H9 (cell line): ENCODE data around the gene ASIC3. TPM values are rescaled to one million over a fixed set of nuclear protein-coding genes. Genes with fewer than 3 reads are reported as not detected.

ENCODE experiments used
- DNase-seq: peaks from one replicate; pipeline ENCODE4 v3.0.0-alpha.2; 2017
- H2AFZ ChIP-seq: one replicate; pipeline ENCODE4 v1.6.1; 2013; ENCODE audit warnings: mild to moderate bottlenecking, low read length, control low read depth, moderate library complexity
- H2AK5ac ChIP-seq: 2 replicates; pipeline ENCODE4 v1.6.1; 2013; ENCODE audit warnings: low read length, control low read depth, mixed read lengths; ENCODE audit not compliant: insufficient read length
- H2BK120ac ChIP-seq: one replicate; pipeline ENCODE4 v1.6.1; 2013; ENCODE audit warnings: low read depth, mild to moderate bottlenecking, low read length, control low read depth, inconsistent platforms; ENCODE audit not compliant: poor library complexity, severe bottlenecking
- H2BK12ac ChIP-seq: 2 replicates; pipeline ENCODE4 v1.6.1; 2013; ENCODE audit warnings: low read length, control low read depth, mixed read lengths, low read depth; ENCODE audit not compliant: insufficient read length
- H2BK15ac ChIP-seq: 2 replicates; pipeline ENCODE4 v1.6.1; 2013; ENCODE audit warnings: low read depth, low read length, control low read depth
- H2BK20ac ChIP-seq: one replicate; pipeline ENCODE4 v1.6.1; 2013; ENCODE audit warnings: low read depth, mild to moderate bottlenecking, low read length, control low read depth, inconsistent platforms; ENCODE audit not compliant: poor library complexity, severe bottlenecking
- H2BK5ac ChIP-seq: 2 replicates; pipeline ENCODE4 v1.6.1; 2013; ENCODE audit warnings: low read length, control low read depth, mixed read lengths; ENCODE audit not compliant: insufficient read length
- H3K14ac ChIP-seq: 2 replicates; pipeline ENCODE4 v1.6.1; 2013; ENCODE audit warnings: low read length, control low read depth; ENCODE audit not compliant: insufficient read depth
- H3K18ac ChIP-seq: 2 replicates; pipeline ENCODE4 v1.6.1; 2013; ENCODE audit warnings: low read depth, mild to moderate bottlenecking, mixed read lengths, low read length, control low read depth; ENCODE audit not compliant: insufficient read length
- H3K23ac ChIP-seq: 2 replicates; pipeline ENCODE4 v1.6.1; 2013; ENCODE audit warnings: low read length, control low read depth, mixed read lengths, low read depth; ENCODE audit not compliant: insufficient read length
- H3K23me2 ChIP-seq: 2 replicates; pipeline ENCODE4 v1.6.1; 2013; ENCODE audit warnings: low read depth, mild to moderate bottlenecking, mixed read lengths, low read length, control low read depth; ENCODE audit not compliant: insufficient read length, poor library complexity, severe bottlenecking
- H3K27ac ChIP-seq: 2 replicates; pipeline ENCODE4 v1.5.1; 2013; ENCODE audit warnings: low read length, control low read depth, mixed read lengths, low read depth; ENCODE audit not compliant: insufficient read length
- H3K27me3 ChIP-seq: 2 replicates; pipeline ENCODE4 v1.6.1; 2013; ENCODE audit warnings: low read length, control low read depth, inconsistent platforms; ENCODE audit not compliant: insufficient read depth
- H3K4ac ChIP-seq: 2 replicates; pipeline ENCODE4 v1.6.1; 2013; ENCODE audit warnings: low read depth, mild to moderate bottlenecking, control low read depth, inconsistent platforms, low read length, moderate library complexity
- H3K4me1 ChIP-seq: 2 replicates; pipeline ENCODE4 v1.6.1; 2013; ENCODE audit warnings: low read length, control low read depth, inconsistent platforms; ENCODE audit not compliant: insufficient read depth
- H3K4me2 ChIP-seq: 2 replicates; pipeline ENCODE4 v1.6.1; 2013; ENCODE audit warnings: low read length, control low read depth, mixed read lengths; ENCODE audit not compliant: insufficient read length, insufficient read depth
- H3K56ac ChIP-seq: 2 replicates; pipeline ENCODE4 v1.6.1; 2013; ENCODE audit warnings: low read depth, mild to moderate bottlenecking, mixed read lengths, low read length, control low read depth; ENCODE audit not compliant: insufficient read length
- H3K79me1 ChIP-seq: 2 replicates; pipeline ENCODE4 v1.6.1; 2013; ENCODE audit warnings: low read depth, mild to moderate bottlenecking, moderate library complexity, low read length, control low read depth, inconsistent platforms; ENCODE audit not compliant: insufficient read depth, poor library complexity, severe bottlenecking
- H3K79me2 ChIP-seq: 2 replicates; pipeline ENCODE4 v1.6.1; 2013; ENCODE audit warnings: low read length, control low read depth, inconsistent platforms; ENCODE audit not compliant: insufficient read depth
- H3K9ac ChIP-seq: 2 replicates; pipeline ENCODE4 v1.6.1; 2013; ENCODE audit warnings: low read length, control low read depth, mixed read lengths; ENCODE audit not compliant: insufficient read length; ENCODE audit errors: extremely low read depth
- H3K9me3 ChIP-seq: one replicate; pipeline ENCODE4 v1.6.1; 2013; ENCODE audit warnings: low read depth, low read length, inconsistent platforms; ENCODE audit not compliant: control insufficient read depth
- H3T11ph ChIP-seq: one replicate; pipeline ENCODE4 v1.6.1; 2013; ENCODE audit warnings: mild to moderate bottlenecking, low read length, control low read depth, inconsistent platforms
- H4K20me1 ChIP-seq: one replicate; pipeline ENCODE4 v1.6.1; 2013; ENCODE audit not compliant: control insufficient read depth, insufficient read length, insufficient read depth
- H4K5ac ChIP-seq: 2 replicates; pipeline ENCODE4 v1.6.1; 2013; ENCODE audit warnings: low read depth, mild to moderate bottlenecking, mixed read lengths, low read length, control low read depth; ENCODE audit not compliant: insufficient read length
- H4K8ac ChIP-seq: replicated peaks from 2 replicates; pipeline ENCODE4 v1.6.1; 2013; ENCODE audit warnings: low read length, control low read depth, mixed read lengths, low read depth; ENCODE audit not compliant: insufficient read length
- H4K91ac ChIP-seq: 2 replicates; pipeline ENCODE4 v1.6.1; 2013; ENCODE audit warnings: low read depth, mild to moderate bottlenecking, moderate library complexity, mixed read lengths, low read length, control low read depth; ENCODE audit not compliant: insufficient read length
- H3K27ac Mint-ChIP-seq, 3 experiments: 2 replicates in 2 of 3; 3 replicates in 1 of 3; pipeline ENCODE4 v1.8.0; 2020 to 2021; ENCODE audit warnings: mixed read lengths in 3 of 3, mild to moderate bottlenecking in 1 of 3, moderate library complexity in 1 of 3
- H3K27me3 Mint-ChIP-seq: 2 replicates; pipeline ENCODE4 v1.8.0; 2021; ENCODE audit warnings: low read depth, mild to moderate bottlenecking, moderate library complexity, mixed read lengths
- H3K36me3 Mint-ChIP-seq, 3 experiments: 2 replicates in 2 of 3; 3 replicates in 1 of 3; pipeline ENCODE4 v1.8.0; 2020 to 2021; ENCODE audit warnings: low read depth in 3 of 3, mixed read lengths in 3 of 3; ENCODE audit not compliant: insufficient read depth in 1 of 3
- H3K4me1 Mint-ChIP-seq, 2 experiments: 2 replicates each; pipeline ENCODE4 v1.8.0; 2020; ENCODE audit warnings: mixed read lengths in 2 of 2
- H3K4me3 Mint-ChIP-seq, 2 experiments: 2 replicates in 1 of 2; 3 replicates in 1 of 2; pipeline ENCODE4 v1.8.0; 2020 to 2021; ENCODE audit warnings: mild to moderate bottlenecking in 2 of 2, mixed read lengths in 2 of 2, moderate library complexity in 1 of 2
- H3K9me3 Mint-ChIP-seq, 2 experiments: 2 replicates in 1 of 2; 3 replicates in 1 of 2; pipeline ENCODE4 v1.8.0; 2020; ENCODE audit warnings: mild to moderate bottlenecking in 2 of 2, mixed read lengths in 2 of 2, moderate library complexity in 1 of 2
- WGBS: extraction: QIAGEN DNeasy Blood & Tissue Kit; methylation state at CpG from one replicate; pipeline ENCODE4 v1.1.7; 2013; ENCODE audit warnings: missing lambda C conversion rate, low lambda C conversion rate, mixed read lengths; ENCODE audit not compliant: insufficient read length; ENCODE audit errors: extremely low coverage; 5-methylcytosine and 5-hydroxymethylcytosine counted together
- total RNA-seq: library from RNA; stranded (reverse); gene quantifications from 2 replicates; pipeline ENCODE4 v1.2.1, GENCODE V29; 2021
- TF ChIP-seq, protein P1 (sequence below): fragments of 200-600 bp; sonication (generic); conservative IDR thresholded peaks from 3 replicates; pipeline ENCODE4 v1.8.0; 2021; ENCODE audit warnings: antibody characterized with exemption, mild to moderate bottlenecking

ASIC3 gene
- total RNA-seq, 1 experiment from 2014 or later, result 1.7 TPM

DNA sequence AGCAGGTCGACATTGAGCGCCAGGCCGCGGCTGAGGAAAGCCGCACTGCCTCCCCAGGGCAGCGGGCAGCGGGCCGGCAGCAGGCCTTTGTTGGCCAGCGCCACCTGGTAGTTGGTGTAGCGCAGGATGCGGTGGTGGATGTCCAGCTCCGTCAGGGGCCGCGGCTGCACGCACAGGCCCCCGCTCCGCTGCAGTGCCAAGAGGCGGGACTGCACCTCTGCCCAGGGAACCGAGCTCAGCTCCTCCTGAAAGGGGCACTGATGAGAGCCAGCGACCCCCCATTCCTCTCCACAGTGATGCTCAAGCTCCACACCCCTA, 29.2 kb upstream of the ASIC3 start:
- peaks cover 2 to 6% (median 6%) of the 10 kb centered on the region in 3 experiments; a peak in 6 of 7 replicates for H3K36me3 Mint-ChIP-seq
- Histone ChIP-seq H4K91ac (no peak overlapping the region), H3K79me1 (no peaks in the 10 kb centered on the region), H3K4me2 (no peak overlapping the region), H3K9me3 (no peaks in the 10 kb centered on the region), H3K9ac (no peak overlapping the region), H2AFZ (no peak overlapping the region), H3K27me3 (peaks cover 6% of the 10 kb centered on the region; the same call in 1 of the 2 replicates), H3T11ph (no peak overlapping the region), H3K4me1 (peaks cover 6% of the 10 kb centered on the region; the same call in 1 of the 2 replicates), H2BK12ac (no peak overlapping the region), H2BK20ac (no peak overlapping the region), H3K27ac (no peak overlapping the region), H3K79me2 (no peaks in the 10 kb centered on the region), H3K23me2 (peaks cover 3% of the 10 kb centered on the region), H4K20me1 (no peaks in the 10 kb centered on the region), H4K8ac (no peak overlapping the region), H2BK5ac (no peak overlapping the region), H2BK120ac (no peak overlapping the region), H3K4ac (no peak overlapping the region), H3K23ac (no peak overlapping the region), H4K5ac (no peak overlapping the region), H3K56ac (no peak overlapping the region), H2AK5ac (no peak overlapping the region), H2BK15ac (no peak overlapping the region), H3K14ac (0 out of 2 replicates have a peak overlapping the region, but pooled peaks have one; percentile 7), H3K18ac (no peak overlapping the region)
- H3K27ac Mint-ChIP-seq, result no peak overlapping the region
- H3K4me1 Mint-ChIP-seq, result peaks cover 20 to 44% of the 10 kb centered on the region in 2 experiments
- no CpG with 5 or more reads among the region's 20 CpGs for WGBS
- H3K27me3 Mint-ChIP-seq, result peaks cover 79% of the 10 kb centered on the region
- DNase-seq, result no peak
- H3K9me3 Mint-ChIP-seq, result peaks cover 0 to 9% of the 10 kb centered on the region in 2 experiments; a peak in 2 of 5 replicates
- peak overlapping the region in 1 of 2 experiments; percentile 30; a peak in 2 of 5 replicates for H3K4me3 Mint-ChIP-seq
- TF ChIP-seq, protein P1, sequence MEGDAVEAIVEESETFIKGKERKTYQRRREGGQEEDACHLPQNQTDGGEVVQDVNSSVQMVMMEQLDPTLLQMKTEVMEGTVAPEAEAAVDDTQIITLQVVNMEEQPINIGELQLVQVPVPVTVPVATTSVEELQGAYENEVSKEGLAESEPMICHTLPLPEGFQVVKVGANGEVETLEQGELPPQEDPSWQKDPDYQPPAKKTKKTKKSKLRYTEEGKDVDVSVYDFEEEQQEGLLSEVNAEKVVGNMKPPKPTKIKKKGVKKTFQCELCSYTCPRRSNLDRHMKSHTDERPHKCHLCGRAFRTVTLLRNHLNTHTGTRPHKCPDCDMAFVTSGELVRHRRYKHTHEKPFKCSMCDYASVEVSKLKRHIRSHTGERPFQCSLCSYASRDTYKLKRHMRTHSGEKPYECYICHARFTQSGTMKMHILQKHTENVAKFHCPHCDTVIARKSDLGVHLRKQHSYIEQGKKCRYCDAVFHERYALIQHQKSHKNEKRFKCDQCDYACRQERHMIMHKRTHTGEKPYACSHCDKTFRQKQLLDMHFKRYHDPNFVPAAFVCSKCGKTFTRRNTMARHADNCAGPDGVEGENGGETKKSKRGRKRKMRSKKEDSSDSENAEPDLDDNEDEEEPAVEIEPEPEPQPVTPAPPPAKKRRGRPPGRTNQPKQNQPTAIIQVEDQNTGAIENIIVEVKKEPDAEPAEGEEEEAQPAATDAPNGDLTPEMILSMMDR, result no peak
